Mesodermal cell (in vitro differentiated cells): Measurements from ENCODE around the gene INO80E.
A peak's percentile ranks its signal among the peaks of the same experiment; 100 is the strongest.

Experiments used
- H3K27ac ChIP-seq: 2 replicates; pipeline ENCODE4 v1.7.0; 2013; ENCODE audit warnings: mild to moderate bottlenecking, low read depth, low read length, moderate library complexity; ENCODE audit not compliant: severe bottlenecking
- H3K36me3 ChIP-seq: 2 replicates; pipeline ENCODE4 v1.7.1; 2013; ENCODE audit warnings: mild to moderate bottlenecking, low read length, moderate library complexity; ENCODE audit not compliant: control insufficient read depth, insufficient read depth
- H3K4me1 ChIP-seq: one replicate; pipeline ENCODE4 v1.7.1; 2013; ENCODE audit warnings: mild to moderate bottlenecking, low read length; ENCODE audit not compliant: insufficient read depth, control insufficient read depth, poor library complexity, severe bottlenecking
- H3K4me3 ChIP-seq: 2 replicates; pipeline ENCODE4 v1.7.0; 2013; ENCODE audit warnings: low read length, control low read depth, mild to moderate bottlenecking; ENCODE audit not compliant: insufficient read depth, poor library complexity, severe bottlenecking; ENCODE audit errors: extremely low read depth
- H3K9me3 ChIP-seq: 2 replicates; pipeline ENCODE4 v1.7.1; 2013; ENCODE audit warnings: mild to moderate bottlenecking, low read length, moderate library complexity; ENCODE audit not compliant: control insufficient read depth
- WGBS, 2 experiments: methylation state at CpG; one replicate each; pipeline ENCODE4 v1.1.5; 2013; ENCODE audit warnings: missing lambda C conversion rate in 2 of 2; ENCODE audit not compliant: insufficient coverage in 2 of 2; 5-methylcytosine and 5-hydroxymethylcytosine counted together

The INO80E gene

GRCh38 chr16:30025574-30025973, 29.5 kb downstream of the INO80E start:
- peaks cover 2% of the 10 kb centered on the region for H3K4me1 ChIP-seq
- H3K4me3 ChIP-seq = no peak overlapping the region
- no peaks in the 10 kb centered on the region for H3K9me3 ChIP-seq
- no peaks in the 10 kb centered on the region for H3K36me3 ChIP-seq
- 87 to 88% methylated on average over 3 to 7 of the region's 7 CpGs for WGBS, 2 experiments
- H3K27ac ChIP-seq = no peak overlapping the region

DNA sequence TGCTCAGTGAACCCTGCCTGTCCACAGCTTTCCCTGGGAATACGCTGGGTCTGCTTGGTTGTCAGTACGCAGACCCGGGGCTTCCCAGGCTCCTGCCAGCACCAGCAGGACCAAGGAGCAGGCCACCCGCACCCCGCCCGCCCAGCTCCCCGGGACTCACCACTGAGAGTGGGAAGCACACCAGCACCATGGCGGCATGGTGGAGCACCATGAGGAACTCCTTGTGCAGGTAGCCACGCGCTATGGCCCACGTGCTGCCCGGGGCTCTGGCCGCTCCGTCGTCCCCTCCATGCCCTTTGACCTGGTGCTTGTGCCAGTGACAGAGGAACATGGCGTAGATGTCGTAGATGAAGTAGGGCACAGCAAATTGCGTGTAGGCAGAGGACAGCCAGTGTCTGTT, 30.4 kb downstream of the INO80E start:
- Histone ChIP-seq H3K27ac (no peak overlapping the region), H3K4me3 (no peak overlapping the region), H3K4me1 (peaks cover 8% of the 10 kb centered on the region), H3K36me3 (no peaks in the 10 kb centered on the region), H3K9me3 (no peaks in the 10 kb centered on the region)
- 92 to 94% methylated on average over 18 of the region's 18 CpGs for WGBS, 2 experiments

- Histone ChIP-seq H3K36me3 (no peaks in the 10 kb centered on the region), H3K4me3 (no peak overlapping the region), H3K4me1 (peaks cover 15% of the 10 kb centered on the region), H3K27ac (no peak overlapping the region), H3K9me3 (no peaks in the 10 kb centered on the region)
- WGBS, 2 experiments = 72 to 79% methylated on average over 10 to 12 of the region's 13 CpGs
Measured at GRCh38 chr16:30027588-30028437, 31.8 kb downstream of the INO80E start.

- Histone ChIP-seq H3K27ac (no peak overlapping the region), H3K4me1 (peaks cover 15% of the 10 kb centered on the region), H3K36me3 (no peaks in the 10 kb centered on the region), H3K9me3 (no peaks in the 10 kb centered on the region), H3K4me3 (no peak overlapping the region)
- 29 to 33% methylated on average over 14 to 15 of the region's 18 CpGs for WGBS, 2 experiments
Measured at GRCh38 chr16:30028438-30029076, 32.5 kb downstream of the INO80E start.

DNA sequence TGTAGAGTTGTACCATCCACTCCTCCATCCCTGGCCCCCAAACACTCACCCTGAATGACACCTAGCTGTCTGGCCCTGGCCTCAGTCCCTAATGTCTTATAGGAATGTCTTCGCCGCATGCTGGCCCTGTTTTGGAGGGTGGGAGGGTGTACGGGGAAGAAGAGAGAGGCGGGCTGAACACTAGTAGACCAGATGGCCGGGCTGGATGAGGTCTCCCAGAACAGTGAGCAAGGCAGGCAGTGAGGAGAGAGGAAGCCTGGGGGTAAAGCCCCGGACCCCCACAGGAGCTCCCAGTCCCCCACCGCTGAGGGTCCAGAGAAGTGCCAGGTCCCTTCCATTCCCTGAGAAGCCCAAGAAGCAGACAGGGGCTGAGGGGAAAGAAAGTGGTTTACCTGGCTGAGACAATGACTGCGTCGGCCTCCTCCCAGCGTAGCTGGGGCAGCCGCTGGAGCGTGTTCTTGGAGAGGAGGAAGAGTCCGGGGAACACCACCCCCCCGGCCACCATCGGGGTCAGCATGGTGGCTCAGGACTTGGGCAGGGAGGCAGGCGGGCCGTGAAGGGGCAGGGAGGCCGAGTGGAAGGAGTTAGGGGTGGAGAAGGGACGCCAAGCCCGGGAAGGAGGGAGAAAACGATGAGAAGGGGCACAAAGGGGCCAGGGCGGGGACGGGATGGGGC, 34.1 kb downstream of the INO80E start:
- WGBS, 2 experiments = 12 to 23% methylated on average over 13 to 21 of the region's 23 CpGs
- Histone ChIP-seq H3K36me3 (no peaks in the 10 kb centered on the region), H3K4me1 (peaks cover 15% of the 10 kb centered on the region), H3K4me3 (no peak overlapping the region), H3K27ac (no peak overlapping the region), H3K9me3 (no peaks in the 10 kb centered on the region)

GRCh38 chr16:30030841-30031413, 34.9 kb downstream of the INO80E start, which contains the start of gene TLCD3B:
Gene TLCD3B (minus strand): TSS chr16:30031271. CDS start chr16:30030527, 744 bp downstream.
- WGBS, 2 experiments = 1 to 2% methylated on average over 15 to 16 of the region's 27 CpGs
- Histone ChIP-seq H3K4me1 (peaks cover 15% of the 10 kb centered on the region), H3K9me3 (no peaks in the 10 kb centered on the region), H3K4me3 (peak within 1 kb of the TSS; percentile 21), H3K27ac (no peak within 1 kb of the TSS), H3K36me3 (no peaks in the 10 kb centered on the region)

- Histone ChIP-seq H3K9me3 (no peaks in the 10 kb centered on the region), H3K4me1 (peaks cover 15% of the 10 kb centered on the region), H3K36me3 (no peaks in the 10 kb centered on the region), H3K4me3 (peak overlapping the region; percentile 21), H3K27ac (no peak overlapping the region)
- 29 to 34% methylated on average over 5 to 7 of the region's 11 CpGs for WGBS, 2 experiments
Measured at GRCh38 chr16:30031477-30031918, 35.5 kb downstream of the INO80E start.

GRCh38 chr16:30032083-30032819, 36.2 kb downstream of the INO80E start:
- Histone ChIP-seq H3K27ac (no peak overlapping the region), H3K4me1 (peaks cover 15% of the 10 kb centered on the region), H3K9me3 (no peaks in the 10 kb centered on the region), H3K4me3 (no peak overlapping the region), H3K36me3 (no peaks in the 10 kb centered on the region)
- 14 to 25% methylated on average over 7 to 8 of the region's 12 CpGs for WGBS, 2 experiments

- Histone ChIP-seq H3K4me3 (no peak overlapping the region), H3K36me3 (no peaks in the 10 kb centered on the region), H3K9me3 (no peaks in the 10 kb centered on the region), H3K4me1 (peaks cover 15% of the 10 kb centered on the region), H3K27ac (no peak overlapping the region)
- 83 to 88% methylated on average over 5 to 6 of the region's 7 CpGs for WGBS, 2 experiments
Measured at GRCh38 chr16:30033270-30033669, 37.2 kb downstream of the INO80E start.

DNA sequence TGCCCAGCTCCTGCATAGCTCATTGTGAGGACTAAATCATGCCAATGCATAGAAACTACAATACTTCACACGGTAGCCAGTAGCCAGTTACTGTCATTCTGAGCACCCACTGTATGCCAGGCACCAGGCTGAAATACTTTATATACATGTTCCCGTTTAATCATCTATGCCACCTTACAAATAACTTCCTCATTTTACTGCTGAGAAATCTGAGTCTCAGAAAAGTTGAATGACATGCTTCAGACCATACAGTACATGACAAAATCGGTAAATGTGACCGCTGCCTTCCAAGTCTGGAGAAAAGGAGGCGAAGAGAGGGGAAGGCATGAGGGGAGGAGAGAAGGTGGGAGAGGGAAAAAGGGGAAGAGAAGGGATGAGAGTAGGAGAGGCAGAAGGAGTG, 44.2 kb downstream of the INO80E start:
- Histone ChIP-seq H3K27ac (no peak overlapping the region), H3K4me1 (no peaks in the 10 kb centered on the region), H3K36me3 (no peaks in the 10 kb centered on the region), H3K4me3 (no peak overlapping the region), H3K9me3 (no peaks in the 10 kb centered on the region)
- 87% methylated on average over 5 of the region's 5 CpGs for WGBS, 2 experiments
